Kidney (tissue), 14 donors: Measurements from ENCODE around the gene PLA2G1B. TPM values are rescaled to one million over a fixed set of nuclear protein-coding genes. Genes with fewer than 3 reads are reported as not detected.
A peak's percentile ranks its signal among the peaks of the same experiment; 100 is the strongest.

Experiments
- DNase-seq, 5 donors: peaks; one replicate each; pipeline ENCODE4 v3.0.0-alpha.2; 2013 to 2020
- FAIRE-seq: peaks from 2 replicates; lab custom pipeline; 2012; peaks lifted over from hg19 to GRCh38; lab: Jason Lieb, UNC
- H3K27ac ChIP-seq, 2 donors: one replicate each; pipeline ENCODE4 v1.7.0; 2013; ENCODE audit warnings: low read depth in 2 of 2, low read length in 2 of 2, inconsistent platforms in 1 of 2
- H3K27me3 ChIP-seq: one replicate; pipeline ENCODE4 v1.7.1; 2013; ENCODE audit warnings: low read length, inconsistent platforms; ENCODE audit not compliant: control insufficient read depth, insufficient read depth
- H3K36me3 ChIP-seq, 3 donors: one replicate each; pipeline versions ENCODE4 v1.7.0 to v1.7.1; 2013; ENCODE audit warnings: low read length in 3 of 3, control low read depth in 1 of 3, inconsistent platforms in 1 of 3; ENCODE audit not compliant: insufficient read depth in 3 of 3, control insufficient read depth in 2 of 3
- H3K4me1 ChIP-seq, 3 donors: one replicate each; pipeline versions ENCODE4 v1.7.0 to v1.7.1; 2013; ENCODE audit warnings: low read length in 3 of 3, inconsistent platforms in 1 of 3, low read depth in 1 of 3; ENCODE audit not compliant: control insufficient read depth in 2 of 3, insufficient read depth in 2 of 3
- H3K4me3 ChIP-seq, 3 donors: one replicate each; pipeline versions ENCODE4 v1.7.0 to v1.8.1; 2013; ENCODE audit warnings: low read length in 3 of 3, control low read depth in 1 of 3, inconsistent platforms in 1 of 3
- H3K9ac ChIP-seq, 3 donors: one replicate each; pipeline versions ENCODE4 v1.7.0 to v1.7.1; 2013; ENCODE audit warnings: low read length in 3 of 3, control low read depth in 1 of 3, inconsistent platforms in 1 of 3
- H3K9me3 ChIP-seq, 3 donors: one replicate each; pipeline versions ENCODE4 v1.7.0 to v1.7.1; 2013; ENCODE audit warnings: low read length in 3 of 3, control low read depth in 1 of 3, inconsistent platforms in 1 of 3; ENCODE audit not compliant: control insufficient read depth in 2 of 3, insufficient read depth in 1 of 3
- intact Hi-C: fragments of 100-400 bp; cut with DNase I; formaldehyde crosslinking; loops from one replicate; pipeline ENCODE4 v1.11.1; 2022
- polyA plus RNA-seq: library from polyadenylated mRNA; stranded (reverse); fragments of 350-450 nt; fragmentation: Illumina TruSeq; extraction: RNeasy Lipid Tissue Mini Kit (QIAGEN cat#74804); gene quantifications from one replicate; pipeline ENCODE4 v1.2.3, GENCODE V29; 2014; ENCODE audit warnings: low read depth, low replicate concordance; ENCODE audit not compliant: insufficient read depth
- total RNA-seq: library from RNA; stranded (reverse); fragmentation: NEBNext Ultra II Directional; extraction: Animal tissue kit (Norgen Biotek cat#: 25700); gene quantifications from one replicate; pipeline ENCODE4 v1.2.1, GENCODE V29; 2021
- TF ChIP-seq, protein P1 (sequence below): IDR thresholded peaks from 3 replicates; pipeline ENCODE4 v1.5.1; 2012; ENCODE audit warnings: mild to moderate bottlenecking, moderate library complexity, borderline replicate concordance; ENCODE audit not compliant: insufficient read depth; ENCODE audit errors: extremely low read depth
- donor health status: control.
- donor health status: control.
- donor health status: control.
- donor health status: control.
- donor health status: control.
- donor health status: DM: yes; HTN: yes; CAD: no.
- donor health status: Normal renal cell carcinoma (clear cell type).

The PLA2G1B gene
- total and polyA plus RNA-seq, 2 donors from 2014 or later: not detected

DNA sequence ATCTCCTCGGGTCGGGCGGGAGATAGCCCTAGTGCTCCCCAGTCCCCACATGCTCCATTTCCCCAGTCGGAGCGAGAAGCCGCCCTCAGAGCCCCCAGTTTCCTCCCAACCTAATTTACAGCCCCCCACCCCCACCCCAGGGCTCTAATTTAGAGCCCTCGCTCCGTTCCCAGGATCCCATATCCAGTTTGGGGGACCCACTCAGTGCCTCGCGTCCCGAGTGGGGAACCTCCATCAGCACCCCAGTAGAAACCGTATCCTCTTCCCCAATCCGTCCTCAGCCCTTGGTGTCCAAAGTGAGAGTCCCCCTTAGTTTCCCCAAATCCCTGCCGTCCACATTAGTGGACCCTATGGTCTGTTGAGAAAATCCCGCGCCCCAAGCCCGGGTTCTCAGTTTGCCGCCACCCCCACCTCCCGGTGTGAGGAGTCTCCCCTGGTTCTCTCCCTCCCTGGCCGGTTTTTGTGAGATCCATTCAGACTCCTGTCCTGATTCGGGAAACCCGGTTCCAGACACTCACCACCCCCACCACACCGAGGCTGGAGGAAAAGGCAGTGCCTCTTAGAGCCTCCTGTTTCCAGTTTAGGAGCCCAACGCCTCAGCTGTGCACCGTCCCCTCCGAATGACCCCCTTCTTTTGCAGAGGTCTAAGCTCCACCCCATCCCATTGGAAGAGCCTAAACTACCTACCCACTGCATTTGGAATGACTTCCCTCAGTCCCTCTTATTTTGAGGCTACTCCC is 42.2 kb upstream of the PLA2G1B start:
- Histone ChIP-seq H3K36me3 (no peaks in the 10 kb centered on the region), H3K4me1 (no peaks in the 10 kb centered on the region), H3K9me3 (no peaks in the 10 kb centered on the region), H3K27ac (no peak overlapping the region), H3K9ac (no peak overlapping the region), H3K27me3 (no peaks in the 10 kb centered on the region), H3K4me3 (peak overlapping the region in 2 of 3 donors; percentile 20 to 25)
- DNase-seq (peak in 1 of 5 donors; percentile 71), FAIRE-seq (no peak)
- TF ChIP-seq, protein P1, sequence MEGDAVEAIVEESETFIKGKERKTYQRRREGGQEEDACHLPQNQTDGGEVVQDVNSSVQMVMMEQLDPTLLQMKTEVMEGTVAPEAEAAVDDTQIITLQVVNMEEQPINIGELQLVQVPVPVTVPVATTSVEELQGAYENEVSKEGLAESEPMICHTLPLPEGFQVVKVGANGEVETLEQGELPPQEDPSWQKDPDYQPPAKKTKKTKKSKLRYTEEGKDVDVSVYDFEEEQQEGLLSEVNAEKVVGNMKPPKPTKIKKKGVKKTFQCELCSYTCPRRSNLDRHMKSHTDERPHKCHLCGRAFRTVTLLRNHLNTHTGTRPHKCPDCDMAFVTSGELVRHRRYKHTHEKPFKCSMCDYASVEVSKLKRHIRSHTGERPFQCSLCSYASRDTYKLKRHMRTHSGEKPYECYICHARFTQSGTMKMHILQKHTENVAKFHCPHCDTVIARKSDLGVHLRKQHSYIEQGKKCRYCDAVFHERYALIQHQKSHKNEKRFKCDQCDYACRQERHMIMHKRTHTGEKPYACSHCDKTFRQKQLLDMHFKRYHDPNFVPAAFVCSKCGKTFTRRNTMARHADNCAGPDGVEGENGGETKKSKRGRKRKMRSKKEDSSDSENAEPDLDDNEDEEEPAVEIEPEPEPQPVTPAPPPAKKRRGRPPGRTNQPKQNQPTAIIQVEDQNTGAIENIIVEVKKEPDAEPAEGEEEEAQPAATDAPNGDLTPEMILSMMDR: no peak
- intact Hi-C loops: loop anchor here (10.0 kb wide), 1 partner anchor 55 kb away; no protein-coding TSS in a partner anchor

DNA sequence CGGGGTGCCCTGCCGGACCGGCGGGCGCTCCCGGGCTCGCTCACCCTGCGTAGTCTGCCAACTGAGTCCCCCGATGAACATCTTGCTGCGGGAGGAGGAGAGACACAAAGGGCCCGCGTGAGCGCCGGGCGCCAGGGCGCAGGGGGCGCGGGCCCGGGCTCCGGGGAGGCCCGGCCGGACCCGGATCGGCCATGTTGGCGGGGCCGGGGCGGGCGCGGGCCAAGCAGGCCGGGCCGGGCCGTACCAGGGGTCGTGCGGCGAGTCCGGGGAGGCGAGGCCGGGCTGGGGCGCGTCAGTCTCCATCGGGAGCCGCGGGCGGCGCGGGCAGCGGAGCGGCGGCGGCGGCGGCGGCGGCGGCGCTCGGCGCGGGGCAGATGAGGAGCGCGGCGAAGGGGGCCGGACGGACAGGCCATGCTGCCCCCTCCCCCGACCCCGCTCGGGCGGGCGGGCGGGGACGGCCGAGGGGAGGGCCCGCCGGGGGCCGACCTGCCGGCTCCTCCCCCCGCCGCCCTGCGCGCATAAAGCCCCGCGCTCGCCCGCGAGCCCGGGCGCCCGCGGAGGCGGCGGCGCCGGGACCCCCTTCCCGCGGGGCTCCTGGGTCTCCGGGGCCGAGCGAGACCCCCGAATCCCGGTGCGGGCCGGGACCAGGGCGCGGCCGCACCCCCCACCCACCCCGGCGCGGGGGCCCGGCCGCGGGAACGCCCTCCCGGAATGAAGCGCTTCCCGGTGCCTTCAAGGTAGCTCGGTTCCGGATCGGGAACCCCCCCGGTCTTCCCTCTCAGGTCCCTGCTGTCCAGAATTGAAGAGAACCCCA is 41.4 kb upstream of the PLA2G1B start, which contains the start of gene MSI1:
Gene MSI1 (minus strand): TSS at position 376 of the 814 bp plus-strand sequence. CDS start 73 bp downstream, at position 303.
- H3K9ac ChIP-seq: no peak within 1 kb of the TSS

DNA sequence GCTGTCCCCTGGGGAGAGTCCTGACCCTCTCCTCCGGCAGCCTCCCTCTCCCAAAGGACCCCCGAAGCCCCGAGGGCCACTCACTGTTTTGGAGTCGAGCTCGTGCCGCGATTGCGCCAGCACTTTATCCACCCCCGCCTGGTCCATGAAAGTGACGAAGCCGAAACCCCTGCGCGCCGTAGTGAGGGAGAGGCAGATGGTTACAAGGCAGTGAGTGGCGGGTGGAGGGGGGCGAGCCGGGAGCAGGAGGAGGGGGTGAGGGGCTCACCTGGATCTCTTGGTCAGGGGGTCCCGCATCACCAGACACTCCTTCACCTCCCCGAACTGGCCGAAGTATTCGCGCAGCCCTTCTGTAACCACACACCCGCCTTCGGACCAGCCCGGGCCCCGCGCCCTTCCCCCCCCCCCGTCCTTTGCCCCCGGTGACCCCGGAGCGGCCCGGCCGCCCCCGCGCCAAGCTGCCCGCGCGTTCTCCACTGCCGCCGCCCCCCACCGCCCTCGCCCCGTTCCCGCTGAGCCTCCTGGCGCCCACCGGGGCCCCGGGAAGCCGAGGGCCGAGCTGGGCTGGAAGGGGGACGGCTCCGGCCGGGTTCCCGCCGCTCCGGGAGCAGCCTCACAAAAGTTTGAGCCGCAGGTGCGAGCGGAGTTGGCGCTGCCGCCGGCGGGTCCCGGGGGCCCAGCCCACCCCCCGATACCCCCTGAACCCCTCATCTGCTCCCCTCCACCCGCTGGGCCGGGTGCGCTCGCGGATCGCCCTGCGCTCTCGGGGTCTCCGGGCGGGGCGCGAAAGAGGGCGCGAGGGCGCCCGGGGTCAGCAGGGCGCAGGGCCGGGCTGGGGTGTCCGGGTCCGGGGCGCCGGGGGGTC is 40.6 kb upstream of the PLA2G1B start:
- Histone ChIP-seq H3K9ac (peak overlapping the region in 1 of 3 donors; percentile 18), H3K4me3 (peak overlapping the region in 2 of 3 donors; percentile 29 to 30), H3K27ac (no peak overlapping the region), H3K4me1 (no peaks in the 10 kb centered on the region), H3K27me3 (no peaks in the 10 kb centered on the region), H3K36me3 (no peaks in the 10 kb centered on the region), H3K9me3 (no peaks in the 10 kb centered on the region)
- intact Hi-C loops: loop anchor here (10.0 kb wide), 1 partner anchor 57 kb away; no protein-coding TSS in a partner anchor
- peak in 4 of 5 donors; percentile 55 to 81 (median 64) for DNase-seq
- no peak for FAIRE-seq
- TF ChIP-seq, protein P1: no peak

More for the DNA sequence above, 41.4 kb upstream of the PLA2G1B start, which contains the start of gene MSI1:
- no peaks in the 10 kb centered on the region for H3K9me3 ChIP-seq
- H3K27me3 ChIP-seq: no peaks in the 10 kb centered on the region
- FAIRE-seq: no peak
- TF ChIP-seq, protein P1: no peak
- no peaks in the 10 kb centered on the region for H3K4me1 ChIP-seq
- DNase-seq: peak in 3 of 5 donors; percentile 38 to 73 (median 45)
- no peaks in the 10 kb centered on the region for H3K36me3 ChIP-seq
- no peak within 1 kb of the TSS for H3K27ac ChIP-seq
- intact Hi-C loops: loop anchor here (10.0 kb wide), 1 partner anchor 56 kb away; no protein-coding TSS in a partner anchor
- peak within 1 kb of the TSS in 2 of 3 donors; percentile 29 to 30 for H3K4me3 ChIP-seq
